ENCODE data around the gene MRPL55. TPM values are rescaled to one million over a fixed set of nuclear protein-coding genes. Genes with fewer than 3 reads are reported as not detected.
A peak's percentile ranks its signal among the peaks of the same experiment; 100 is the strongest.

The MRPL55 gene
- total RNA-seq, 1 experiment from 2014 or later, result 85.4 TPM

GRCh38 chr1:228152097-228152917 is 43.2 kb upstream of the MRPL55 start:
- peaks cover 47% of the 10 kb centered on the region for H3K4me1 Mint-ChIP-seq (ENCODE audit: insufficient read depth, unreplicated experiment)
- no peak for TF ChIP-seq CTCF (IDR thresholded peaks at IDR 0.05; ENCODE audit: unreplicated experiment)
- peak overlapping the region; percentile 83 for H3K27ac Mint-ChIP-seq (ENCODE audit: low read depth, unreplicated experiment)
- ChIA-PET CTCF (interaction anchor here (0.8 to 5.9 kb wide), 4 partner anchors 9 to 153 kb away, joined by 4 to 63 read pairs (median 8); partner anchors contain the start of gene IBA57), POLR2A (interaction anchor here (0.6 to 8.9 kb wide), 5 partner anchors 11 to 309 kb away, joined by 3 to 137 read pairs (median 4); partner anchors contain the start of genes GUK1 and IBA57)
- no peak overlapping the region for H3K4me3 Mint-ChIP-seq (ENCODE audit: unreplicated experiment)
- DNase-seq (ENCODE audit: unreplicated experiment), result no peak
- BruUV-seq (replicated peaks), result no TSS peak
- no peaks in the 10 kb centered on the region for H3K9me3 Mint-ChIP-seq (ENCODE audit: unreplicated experiment)
- intact Hi-C loops (cut with micrococcal nuclease), result no loop called here
- H3K27me3 Mint-ChIP-seq (ENCODE audit: insufficient read depth, unreplicated experiment), result no peaks in the 10 kb centered on the region
- peaks cover 27% of the 10 kb centered on the region for H3K36me3 Mint-ChIP-seq (ENCODE audit: insufficient read depth, unreplicated experiment)

- intact Hi-C loops (cut with micrococcal nuclease), result no loop called here
- peaks cover 33% of the 10 kb centered on the region for H3K36me3 Mint-ChIP-seq (ENCODE audit: insufficient read depth, unreplicated experiment)
- no peak for DNase-seq (ENCODE audit: unreplicated experiment)
- peak overlapping the region; percentile 19 for H3K4me3 Mint-ChIP-seq (ENCODE audit: unreplicated experiment)
- peaks cover 47% of the 10 kb centered on the region for H3K4me1 Mint-ChIP-seq (ENCODE audit: insufficient read depth, unreplicated experiment)
- ChIA-PET CTCF (interaction anchor here (0.5 to 5.9 kb wide), 8 partner anchors 8 to 388 kb away, joined by 3 to 63 read pairs (median 4); partner anchors contain the start of genes C1orf35, GUK1 and IBA57), POLR2A (interaction anchor here (0.5 to 8.9 kb wide), 6 partner anchors 10 to 69 kb away, joined by 3 to 137 read pairs (median 4); partner anchors contain the start of genes ARF1, GUK1 and IBA57)
- H3K9me3 Mint-ChIP-seq (ENCODE audit: unreplicated experiment), result no peaks in the 10 kb centered on the region
- H3K27me3 Mint-ChIP-seq (ENCODE audit: insufficient read depth, unreplicated experiment), result no peaks in the 10 kb centered on the region
- H3K27ac Mint-ChIP-seq (ENCODE audit: low read depth, unreplicated experiment), result peak overlapping the region; percentile 83
- no peak for TF ChIP-seq CTCF (IDR thresholded peaks at IDR 0.05; ENCODE audit: unreplicated experiment)
- no TSS peak for BruUV-seq (replicated peaks)
Measured at GRCh38 chr1:228151180-228151925, 42.3 kb upstream of the MRPL55 start.

- H3K4me1 Mint-ChIP-seq (ENCODE audit: insufficient read depth, unreplicated experiment), result peaks cover 47% of the 10 kb centered on the region
- H3K4me3 Mint-ChIP-seq (ENCODE audit: unreplicated experiment), result peak overlapping the region; percentile 44
- no peak for TF ChIP-seq CTCF (IDR thresholded peaks at IDR 0.05; ENCODE audit: unreplicated experiment)
- peaks cover 38% of the 10 kb centered on the region for H3K36me3 Mint-ChIP-seq (ENCODE audit: insufficient read depth, unreplicated experiment)
- ChIA-PET POLR2A (interaction anchor here (0.5 to 8.9 kb wide), 6 partner anchors 9 to 349 kb away, joined by 3 to 137 read pairs (median 4); partner anchors contain the start of genes ARF1, GUK1 and IBA57), CTCF (interaction anchor here (0.8 to 5.9 kb wide), 6 partner anchors 8 to 152 kb away, joined by 3 to 63 read pairs (median 4); partner anchors contain the start of genes GUK1 and IBA57)
- DNase-seq (ENCODE audit: unreplicated experiment), result peak; percentile 67
- intact Hi-C loops (cut with micrococcal nuclease), result no loop called here
- no TSS peak for BruUV-seq (replicated peaks)
- H3K27me3 Mint-ChIP-seq (ENCODE audit: insufficient read depth, unreplicated experiment), result no peaks in the 10 kb centered on the region
- peak overlapping the region; percentile 83 for H3K27ac Mint-ChIP-seq (ENCODE audit: low read depth, unreplicated experiment)
- no peaks in the 10 kb centered on the region for H3K9me3 Mint-ChIP-seq (ENCODE audit: unreplicated experiment)
Measured at GRCh38 chr1:228150461-228151179, 41.5 kb upstream of the MRPL55 start.

Measured in MCF 10A (cell line).